ENCODE results near the gene ENOX1.

ENOX1 gene

GRCh38 chr13:43631106-43631505 lies 155.7 kb downstream of the ENOX1 start:
- TF ChIP-seq, protein P1, sequence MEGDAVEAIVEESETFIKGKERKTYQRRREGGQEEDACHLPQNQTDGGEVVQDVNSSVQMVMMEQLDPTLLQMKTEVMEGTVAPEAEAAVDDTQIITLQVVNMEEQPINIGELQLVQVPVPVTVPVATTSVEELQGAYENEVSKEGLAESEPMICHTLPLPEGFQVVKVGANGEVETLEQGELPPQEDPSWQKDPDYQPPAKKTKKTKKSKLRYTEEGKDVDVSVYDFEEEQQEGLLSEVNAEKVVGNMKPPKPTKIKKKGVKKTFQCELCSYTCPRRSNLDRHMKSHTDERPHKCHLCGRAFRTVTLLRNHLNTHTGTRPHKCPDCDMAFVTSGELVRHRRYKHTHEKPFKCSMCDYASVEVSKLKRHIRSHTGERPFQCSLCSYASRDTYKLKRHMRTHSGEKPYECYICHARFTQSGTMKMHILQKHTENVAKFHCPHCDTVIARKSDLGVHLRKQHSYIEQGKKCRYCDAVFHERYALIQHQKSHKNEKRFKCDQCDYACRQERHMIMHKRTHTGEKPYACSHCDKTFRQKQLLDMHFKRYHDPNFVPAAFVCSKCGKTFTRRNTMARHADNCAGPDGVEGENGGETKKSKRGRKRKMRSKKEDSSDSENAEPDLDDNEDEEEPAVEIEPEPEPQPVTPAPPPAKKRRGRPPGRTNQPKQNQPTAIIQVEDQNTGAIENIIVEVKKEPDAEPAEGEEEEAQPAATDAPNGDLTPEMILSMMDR (conservative IDR thresholded peaks at IDR 0.05; ENCODE audit: low read depth, low read length), result no peak
- H3K4me3 ChIP-seq (ENCODE audit: low read length), result no peak overlapping the region
- no peak for DNase-seq (ENCODE audit: low read depth)

DNA sequence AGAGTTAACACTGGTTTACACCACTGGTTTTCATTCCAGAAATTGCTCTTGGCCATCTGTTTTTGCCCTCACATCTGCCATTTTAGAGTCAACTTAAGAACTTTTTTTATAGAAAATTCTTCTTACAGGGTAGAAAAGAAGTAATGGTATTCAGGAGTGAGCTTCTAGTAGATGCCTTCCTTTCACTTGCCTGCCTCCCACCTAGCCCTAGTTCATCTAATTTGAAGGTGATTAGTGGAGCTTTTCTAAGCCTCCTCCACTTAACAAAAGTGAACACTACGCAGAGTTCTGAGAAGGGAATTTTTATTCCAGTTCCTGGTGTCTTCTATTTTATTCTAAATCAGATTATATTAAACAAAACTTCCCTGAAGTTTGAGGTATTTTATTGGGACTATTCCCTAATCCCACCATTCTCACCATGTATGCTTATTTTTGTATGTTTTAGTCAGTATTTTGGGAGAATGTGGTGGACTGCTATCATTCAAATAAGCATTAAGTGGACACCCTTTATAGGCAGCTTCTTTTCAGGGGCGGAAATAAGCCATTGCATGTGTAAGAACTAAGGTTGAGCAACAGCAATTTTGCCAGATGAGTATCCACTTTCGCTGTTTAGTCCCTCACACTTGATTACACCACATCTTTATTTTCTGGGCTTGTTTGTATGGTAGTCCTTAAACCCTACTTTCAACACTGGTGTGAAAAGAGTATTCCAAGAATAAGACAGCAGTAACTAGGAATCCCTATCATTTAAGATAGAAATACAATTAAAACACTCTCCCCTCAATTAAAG lies 156.9 kb downstream of the ENOX1 start:
- TF ChIP-seq, protein P1 (conservative IDR thresholded peaks at IDR 0.05; ENCODE audit: low read depth, low read length), result no peak
- DNase-seq (ENCODE audit: low read depth), result no peak
- H3K4me3 ChIP-seq (ENCODE audit: low read length), result no peak overlapping the region

DNA sequence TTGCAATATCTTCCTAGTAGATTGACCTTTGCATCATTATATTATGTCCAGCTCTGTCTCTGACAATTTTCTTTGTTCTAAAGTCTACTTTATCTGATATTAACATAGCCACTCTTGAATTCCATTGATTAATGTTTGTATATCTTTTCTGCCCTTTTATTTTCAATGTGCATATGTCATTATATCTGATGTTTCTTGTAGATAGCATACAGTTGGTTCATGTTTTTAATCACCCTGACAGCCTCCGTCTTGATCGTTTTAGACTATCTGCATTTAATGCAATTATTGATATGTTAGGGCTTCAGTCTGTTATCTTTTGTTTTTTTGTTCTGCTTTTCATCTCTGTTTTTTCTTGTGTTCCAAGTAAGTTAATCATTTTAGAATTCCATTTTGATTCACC lies 159.8 kb downstream of the ENOX1 start:
- no peak overlapping the region for H3K4me3 ChIP-seq (ENCODE audit: low read length)
- no peak for DNase-seq (ENCODE audit: low read depth)
- TF ChIP-seq, protein P1 (conservative IDR thresholded peaks at IDR 0.05; ENCODE audit: low read depth, low read length), result no peak

- H3K4me3 ChIP-seq (ENCODE audit: low read length), result no peak overlapping the region
- no peak for DNase-seq (ENCODE audit: low read depth)
- TF ChIP-seq, protein P1 (conservative IDR thresholded peaks at IDR 0.05; ENCODE audit: low read depth, low read length), result no peak
Measured at GRCh38 chr13:43614063-43614462, 172.7 kb downstream of the ENOX1 start.

GRCh38 chr13:43611281-43612273 lies 175.2 kb downstream of the ENOX1 start:
- H3K4me3 ChIP-seq (ENCODE audit: low read length), result no peak overlapping the region
- DNase-seq (ENCODE audit: low read depth), result no peak
- TF ChIP-seq, protein P1 (conservative IDR thresholded peaks at IDR 0.05; ENCODE audit: low read depth, low read length), result no peak

DNA sequence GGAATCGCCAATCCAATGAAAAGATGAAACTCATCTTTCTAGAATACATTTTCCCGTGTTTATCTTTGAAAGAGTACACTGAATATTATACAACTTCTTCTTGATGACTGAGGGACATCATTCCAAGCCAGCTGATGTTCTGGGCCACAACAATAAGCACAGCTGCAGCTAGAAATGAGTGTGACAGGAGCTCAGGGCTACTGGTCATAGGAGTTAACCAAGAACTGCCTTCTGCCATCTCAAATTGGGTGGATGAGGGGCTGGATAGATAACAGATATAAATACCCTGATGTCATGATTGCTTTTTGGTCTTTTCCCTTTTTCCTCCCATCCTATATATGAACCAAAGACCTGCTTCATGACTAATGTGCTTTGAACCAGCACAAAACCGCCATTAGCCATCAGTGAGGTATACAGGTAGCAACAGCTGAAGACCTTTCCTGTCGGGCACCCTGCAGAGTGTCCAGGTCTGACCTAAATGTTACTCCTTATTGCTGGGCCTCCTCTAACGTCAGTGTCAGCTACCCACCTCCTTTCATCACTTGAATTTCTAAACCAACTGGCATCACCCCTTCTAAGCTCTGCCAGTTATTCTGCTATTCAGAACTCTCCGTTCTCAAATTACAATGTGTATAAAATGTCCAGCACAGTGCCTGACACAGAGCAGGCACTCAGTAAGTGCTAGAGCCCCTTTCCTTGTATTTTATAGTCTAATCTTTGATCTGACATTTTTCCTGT lies 178.2 kb downstream of the ENOX1 start:
- TF ChIP-seq, protein P1 (conservative IDR thresholded peaks at IDR 0.05; ENCODE audit: low read depth, low read length), result no peak
- no peak for DNase-seq (ENCODE audit: low read depth)

More for the DNA sequence above, 178.2 kb downstream of the ENOX1 start:
- H3K4me3 ChIP-seq (ENCODE audit: low read length), result no peak overlapping the region
